SU-DHL-6 (cell line): ENCODE measurements around the gene LTBP2.

Experiments used
- H2AFZ ChIP-seq: fragments of 200-600 bp; sonication (generic); 2 replicates; pipeline ENCODE4 v1.6.1; 2014; ENCODE audit warnings: low read depth, mild to moderate bottlenecking, moderate library complexity, mixed read lengths, antibody characterized with exemption, low read length; ENCODE audit not compliant: severe bottlenecking
- H3F3A ChIP-seq: fragments of 200-600 bp; shearing (Covaris generic); 2 replicates; pipeline ENCODE4 v1.6.0; 2016; ENCODE audit warnings: antibody characterized with exemption, mild to moderate bottlenecking; ENCODE audit not compliant: insufficient read depth
- H3K27ac ChIP-seq: fragments of 200-600 bp; sonication (generic); 2 replicates; pipeline ENCODE4 v1.5.1; 2016; ENCODE audit warnings: low read depth, mild to moderate bottlenecking, low read length, moderate library complexity, mixed read lengths
- H3K27me3 ChIP-seq: fragments of 200-600 bp; sonication (generic), shearing (Covaris generic); 2 replicates; pipeline ENCODE4 v1.6.0; 2014; ENCODE audit warnings: mild to moderate bottlenecking, low read length
- H3K36me3 ChIP-seq: fragments of 200-600 bp; sonication (generic); 2 replicates; pipeline ENCODE4 v1.6.1; 2014; ENCODE audit warnings: mild to moderate bottlenecking, low read length, mixed read lengths
- H3K4me2 ChIP-seq: fragments of 300-600, 200-600 bp; shearing (Covaris generic), sonication (generic); 2 replicates; pipeline ENCODE4 v1.6.0; 2014; ENCODE audit warnings: low read length, low read depth, mild to moderate bottlenecking; ENCODE audit not compliant: poor library complexity, severe bottlenecking
- H3K4me3 ChIP-seq: fragments of 200-600 bp; sonication (generic); 2 replicates; pipeline ENCODE4 v1.5.1; 2014; ENCODE audit warnings: antibody characterized with exemption, low read length, mild to moderate bottlenecking, mixed read lengths; ENCODE audit not compliant: insufficient read depth, poor library complexity, severe bottlenecking
- H3K79me2 ChIP-seq: fragments of 200-600 bp; sonication (generic); 2 replicates; pipeline ENCODE4 v1.6.1; 2014; ENCODE audit warnings: mild to moderate bottlenecking, low read length, moderate library complexity; ENCODE audit not compliant: insufficient read depth
- H3K9ac ChIP-seq: fragments of 200-600 bp; sonication (generic); 2 replicates; pipeline ENCODE4 v1.7.0; 2014; ENCODE audit warnings: mild to moderate bottlenecking, low read length
- H3K9me2 ChIP-seq: fragments of 200-600 bp; sonication (generic); replicated peaks from 2 replicates; pipeline ENCODE4 v1.6.1; 2014; ENCODE audit warnings: low read length; ENCODE audit not compliant: insufficient read depth
- H3K9me3 ChIP-seq: fragments of 200-600 bp; sonication (generic); 2 replicates; pipeline ENCODE4 v1.6.1; 2014; ENCODE audit warnings: low read length, mixed read lengths; ENCODE audit not compliant: insufficient read depth
- H4K20me1 ChIP-seq: fragments of 200-600 bp; sonication (generic); 2 replicates; pipeline ENCODE4 v1.6.1; 2014; ENCODE audit warnings: low read depth, mild to moderate bottlenecking, antibody characterized with exemption, low read length, moderate library complexity, mixed read lengths
- EZH2phosphoT487 ChIP-seq: fragments of 200-600 bp; sonication (generic), shearing (Covaris generic); conservative IDR thresholded peaks from 2 replicates; pipeline ENCODE4 v1.6.1; 2018; ENCODE audit warnings: mild to moderate bottlenecking, antibody characterized with exemption, low read length, moderate library complexity, mixed read lengths
- TF ChIP-seq, protein P1 (sequence below): fragments of 200-600 bp; sonication (generic); IDR thresholded peaks from one replicate; pipeline ENCODE4 v1.5.1; 2017; ENCODE audit warnings: antibody characterized with exemption, mild to moderate bottlenecking, low read length, moderate library complexity; ENCODE audit not compliant: insufficient read depth, poor library complexity, severe bottlenecking

Gene LTBP2

DNA sequence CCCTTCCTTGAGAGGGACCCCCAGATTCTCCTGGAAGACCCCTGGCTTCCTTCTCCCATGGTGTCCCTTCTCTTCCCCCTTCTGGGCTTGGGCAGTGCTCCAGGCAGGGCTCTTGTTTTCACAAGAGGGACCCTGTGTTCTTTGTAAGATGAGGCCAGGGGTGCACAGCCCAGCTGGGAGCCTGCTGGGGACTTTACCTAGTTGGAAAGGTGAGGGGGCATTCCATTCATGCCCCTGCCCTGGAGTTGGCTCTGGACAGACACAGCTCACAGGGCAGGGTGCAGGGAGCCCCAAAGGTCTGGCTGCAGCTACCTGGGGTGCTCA lies 87.3 kb downstream of the LTBP2 start:
- Histone ChIP-seq H3K9me2 (no peaks in the 10 kb centered on the region), H3K4me2 (no peak overlapping the region), H3K4me3 (no peak overlapping the region), H3K36me3 (no peaks in the 10 kb centered on the region), H3K9me3 (no peaks in the 10 kb centered on the region), H3K79me2 (no peaks in the 10 kb centered on the region), H3K27me3 (no peaks in the 10 kb centered on the region), H3K27ac (no peak overlapping the region), H2AFZ (no peak overlapping the region), H3F3A (no peaks in the 10 kb centered on the region), H4K20me1 (no peaks in the 10 kb centered on the region), H3K9ac (no peak overlapping the region)
- TF ChIP-seq, protein P1, sequence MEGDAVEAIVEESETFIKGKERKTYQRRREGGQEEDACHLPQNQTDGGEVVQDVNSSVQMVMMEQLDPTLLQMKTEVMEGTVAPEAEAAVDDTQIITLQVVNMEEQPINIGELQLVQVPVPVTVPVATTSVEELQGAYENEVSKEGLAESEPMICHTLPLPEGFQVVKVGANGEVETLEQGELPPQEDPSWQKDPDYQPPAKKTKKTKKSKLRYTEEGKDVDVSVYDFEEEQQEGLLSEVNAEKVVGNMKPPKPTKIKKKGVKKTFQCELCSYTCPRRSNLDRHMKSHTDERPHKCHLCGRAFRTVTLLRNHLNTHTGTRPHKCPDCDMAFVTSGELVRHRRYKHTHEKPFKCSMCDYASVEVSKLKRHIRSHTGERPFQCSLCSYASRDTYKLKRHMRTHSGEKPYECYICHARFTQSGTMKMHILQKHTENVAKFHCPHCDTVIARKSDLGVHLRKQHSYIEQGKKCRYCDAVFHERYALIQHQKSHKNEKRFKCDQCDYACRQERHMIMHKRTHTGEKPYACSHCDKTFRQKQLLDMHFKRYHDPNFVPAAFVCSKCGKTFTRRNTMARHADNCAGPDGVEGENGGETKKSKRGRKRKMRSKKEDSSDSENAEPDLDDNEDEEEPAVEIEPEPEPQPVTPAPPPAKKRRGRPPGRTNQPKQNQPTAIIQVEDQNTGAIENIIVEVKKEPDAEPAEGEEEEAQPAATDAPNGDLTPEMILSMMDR: no peak
- TF ChIP-seq EZH2phosphoT487: no peak

DNA sequence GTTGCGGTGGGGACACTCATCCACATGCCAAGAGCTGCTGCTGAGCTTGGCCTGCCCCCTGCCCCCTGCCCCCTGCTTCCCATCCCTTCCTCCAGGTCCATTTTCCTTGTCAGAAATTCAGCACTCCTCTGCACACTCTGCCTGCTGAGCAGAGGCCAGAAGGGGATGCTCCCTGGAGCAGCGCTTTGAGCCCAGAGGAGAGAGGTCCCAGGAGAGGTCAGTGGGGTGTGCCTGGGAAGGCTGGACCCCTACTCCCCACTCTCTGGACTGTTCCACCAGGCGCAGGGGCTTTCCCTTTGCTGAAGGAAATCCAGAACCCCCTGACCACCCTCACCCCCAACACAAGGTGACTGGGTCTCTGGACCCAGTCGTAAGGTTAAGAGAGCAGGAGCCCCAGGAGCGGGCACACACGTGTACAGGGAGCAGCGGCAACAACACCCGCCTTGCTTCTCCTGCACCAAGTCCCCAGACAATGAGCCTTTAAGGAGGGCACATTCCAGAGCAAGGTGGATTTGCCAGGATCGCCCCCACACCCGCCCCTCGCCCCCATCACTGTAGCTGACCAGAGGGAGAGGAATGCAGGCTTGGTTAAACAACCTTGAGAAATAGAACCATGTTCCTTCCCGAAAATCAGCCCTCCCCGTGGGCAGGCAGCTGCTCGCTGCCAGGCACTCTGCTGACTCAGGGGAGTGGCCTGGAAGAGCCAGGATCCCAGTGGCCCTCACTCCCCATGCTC lies 87.8 kb downstream of the LTBP2 start:
- Histone ChIP-seq H4K20me1 (no peaks in the 10 kb centered on the region), H3K4me3 (no peak overlapping the region), H3K36me3 (no peaks in the 10 kb centered on the region), H3K27ac (no peak overlapping the region), H3K79me2 (no peaks in the 10 kb centered on the region), H3K4me2 (no peak overlapping the region), H3F3A (no peaks in the 10 kb centered on the region), H3K9ac (no peak overlapping the region), H2AFZ (no peak overlapping the region), H3K27me3 (no peaks in the 10 kb centered on the region), H3K9me2 (no peaks in the 10 kb centered on the region), H3K9me3 (no peaks in the 10 kb centered on the region)
- TF ChIP-seq, protein P1: no peak
- no peak for TF ChIP-seq EZH2phosphoT487

DNA sequence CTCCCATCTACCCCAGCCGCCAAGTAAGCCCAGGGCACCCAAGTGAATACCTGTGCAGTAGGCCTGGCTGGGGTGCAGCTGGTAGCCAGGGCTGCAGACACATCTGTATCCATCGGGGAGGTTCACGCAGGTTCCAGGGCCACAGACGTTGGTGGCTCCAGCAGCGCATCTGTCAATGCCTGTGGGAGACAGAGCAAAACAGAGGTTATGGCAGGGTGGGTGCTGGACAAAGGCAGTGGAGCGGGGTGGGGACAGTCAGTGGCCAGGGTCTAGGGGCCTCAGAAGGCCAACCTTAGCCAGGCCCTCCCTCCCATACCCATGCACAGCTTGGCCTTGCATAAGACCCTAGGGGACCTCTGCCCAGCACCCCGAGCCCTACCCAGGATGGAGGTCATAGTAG lies 89.3 kb downstream of the LTBP2 start:
- Histone ChIP-seq H4K20me1 (no peaks in the 10 kb centered on the region), H2AFZ (no peak overlapping the region), H3K9me3 (no peaks in the 10 kb centered on the region), H3K36me3 (no peaks in the 10 kb centered on the region), H3K9ac (no peak overlapping the region), H3K4me2 (no peak overlapping the region), H3F3A (no peaks in the 10 kb centered on the region), H3K27ac (no peak overlapping the region), H3K79me2 (no peaks in the 10 kb centered on the region), H3K27me3 (no peaks in the 10 kb centered on the region), H3K9me2 (no peaks in the 10 kb centered on the region), H3K4me3 (no peak overlapping the region)
- TF ChIP-seq, protein P1: no peak
- no peak for TF ChIP-seq EZH2phosphoT487

DNA sequence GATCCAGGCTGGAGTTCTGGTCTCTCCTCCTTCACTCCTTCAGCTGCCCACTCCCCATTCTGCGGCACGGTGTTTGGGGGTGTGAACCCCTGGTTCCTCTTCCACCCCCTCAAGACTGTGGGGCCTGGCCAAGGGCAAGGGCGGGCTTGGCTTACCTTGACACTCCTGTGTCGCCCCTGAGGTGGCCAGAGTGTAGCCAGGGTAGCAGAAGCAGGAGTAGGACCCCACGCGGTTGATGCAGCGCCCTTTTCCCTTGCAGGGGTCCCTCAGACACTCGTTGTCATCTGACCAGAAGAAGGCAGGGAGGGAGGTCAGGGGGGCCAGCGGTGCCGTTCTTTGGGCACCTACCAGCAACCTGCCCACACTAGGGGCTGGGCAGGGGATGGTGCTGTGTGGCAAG lies 90.3 kb downstream of the LTBP2 start:
- no peaks in the 10 kb centered on the region for H4K20me1 ChIP-seq
- no peaks in the 10 kb centered on the region for H3K36me3 ChIP-seq
- no peaks in the 10 kb centered on the region for H3K9me3 ChIP-seq
- H3K9ac ChIP-seq: no peak overlapping the region
- H3F3A ChIP-seq: no peaks in the 10 kb centered on the region
- H3K27me3 ChIP-seq: no peaks in the 10 kb centered on the region
- no peaks in the 10 kb centered on the region for H3K9me2 ChIP-seq
- no peak overlapping the region for H3K27ac ChIP-seq
- H3K79me2 ChIP-seq: no peaks in the 10 kb centered on the region
- H2AFZ ChIP-seq: no peak overlapping the region
- H3K4me2 ChIP-seq: no peak overlapping the region
- no peak for TF ChIP-seq EZH2phosphoT487
- TF ChIP-seq, protein P1: no peak
- no peak overlapping the region for H3K4me3 ChIP-seq
